Neuronal stem cell (in vitro differentiated cells): ENCODE measurements around the gene FMR1.

Experiments
- DNase-seq: peaks from one replicate; pipeline ENCODE4 v3.0.0-alpha.2; 2013; ENCODE audit warnings: low spot score
- H2AFZ ChIP-seq: one replicate; pipeline ENCODE4 v1.6.1; 2013; ENCODE audit warnings: mild to moderate bottlenecking, low read length, inconsistent platforms
- H2AK5ac ChIP-seq: 2 replicates; pipeline ENCODE4 v1.6.1; 2013; ENCODE audit warnings: low read depth, mild to moderate bottlenecking, inconsistent platforms, low read length, moderate library complexity, mixed read lengths
- H2BK120ac ChIP-seq: 2 replicates; pipeline ENCODE4 v1.6.1; 2013; ENCODE audit warnings: low read depth, mild to moderate bottlenecking, inconsistent platforms, low read length, moderate library complexity, mixed read lengths
- H2BK12ac ChIP-seq: one replicate; pipeline ENCODE4 v1.6.1; 2013; ENCODE audit warnings: low read length, inconsistent platforms
- H2BK15ac ChIP-seq: 2 replicates; pipeline ENCODE4 v1.6.1; 2013; ENCODE audit warnings: mild to moderate bottlenecking, low read length, inconsistent platforms, mixed read lengths
- H2BK5ac ChIP-seq: one replicate; pipeline ENCODE4 v1.6.1; 2013; ENCODE audit warnings: inconsistent platforms, mild to moderate bottlenecking, low read length, moderate library complexity
- H3K14ac ChIP-seq: one replicate; pipeline ENCODE4 v1.6.1; 2013; ENCODE audit warnings: low read length, inconsistent platforms
- H3K18ac ChIP-seq: 2 replicates; pipeline ENCODE4 v1.6.1; 2013; ENCODE audit warnings: low read length, inconsistent platforms
- H3K23ac ChIP-seq: 2 replicates; pipeline ENCODE4 v1.6.1; 2013; ENCODE audit warnings: low read depth, mild to moderate bottlenecking, mixed read lengths, low read length, inconsistent platforms; ENCODE audit not compliant: poor library complexity
- H3K27ac ChIP-seq: replicated peaks from 3 replicates; pipeline ENCODE4 v1.5.1; 2013; ENCODE audit warnings: low read length, inconsistent platforms
- H3K27me3 ChIP-seq, 3 experiments: 2 replicates each; pipeline ENCODE4 v1.6.1; 2013; ENCODE audit warnings: low read length in 3 of 3, mild to moderate bottlenecking in 2 of 3, inconsistent platforms in 1 of 3, low read depth in 1 of 3, mixed read lengths in 1 of 3, moderate library complexity in 1 of 3; ENCODE audit not compliant: control insufficient read depth in 3 of 3, insufficient read depth in 3 of 3
- H3K36me3 ChIP-seq, 2 donors: replicated peaks in 1 of 2; 2 replicates each; pipeline ENCODE4 v1.6.1; 2013; ENCODE audit warnings: low read length in 2 of 2; ENCODE audit not compliant: control insufficient read depth in 2 of 2, insufficient read depth in 2 of 2
- H3K4ac ChIP-seq: 2 replicates; pipeline ENCODE4 v1.6.1; 2013; ENCODE audit warnings: inconsistent platforms, mild to moderate bottlenecking, low read length, moderate library complexity
- H3K4me1 ChIP-seq, 2 donors: 1 replicate in 1 of 2; 2 replicates in 1 of 2; pipeline ENCODE4 v1.6.1; 2013; ENCODE audit warnings: low read length in 2 of 2, low read depth in 1 of 2; ENCODE audit not compliant: control insufficient read depth in 2 of 2, insufficient read depth in 1 of 2
- H3K4me2 ChIP-seq: one replicate; pipeline ENCODE4 v1.6.1; 2013; ENCODE audit warnings: mild to moderate bottlenecking, low read length, inconsistent platforms; ENCODE audit not compliant: insufficient read depth, poor library complexity, severe bottlenecking
- H3K4me3 ChIP-seq, 2 donors: 2 replicates each; pipeline ENCODE4 v1.5.1; 2013; ENCODE audit warnings: low read length in 2 of 2, mild to moderate bottlenecking in 2 of 2, inconsistent platforms in 1 of 2, moderate library complexity in 1 of 2
- H3K79me1 ChIP-seq: one replicate; pipeline ENCODE4 v1.6.1; 2013; ENCODE audit warnings: low read depth, mild to moderate bottlenecking, inconsistent platforms, low read length, moderate library complexity
- H3K9ac ChIP-seq: one replicate; pipeline ENCODE4 v1.6.1; 2013; ENCODE audit warnings: mild to moderate bottlenecking, low read depth, low read length, inconsistent platforms; ENCODE audit not compliant: poor library complexity
- H3K9me3 ChIP-seq, 2 donors: replicated peaks in 1 of 2; 2 replicates each; pipeline versions ENCODE3 to v1.6.1; 2013; ENCODE audit warnings: low read length in 2 of 2, mild to moderate bottlenecking in 2 of 2, inconsistent platforms in 1 of 2, low read depth in 1 of 2, mixed read lengths in 1 of 2, moderate library complexity in 1 of 2; ENCODE audit not compliant: control insufficient read depth in 2 of 2, insufficient read depth in 1 of 2
- H4K8ac ChIP-seq: one replicate; pipeline ENCODE4 v1.6.1; 2013; ENCODE audit warnings: low read depth, mild to moderate bottlenecking, inconsistent platforms, low read length, moderate library complexity
- H4K91ac ChIP-seq: one replicate; pipeline ENCODE4 v1.6.1; 2013; ENCODE audit warnings: low read length, low read depth, mild to moderate bottlenecking, inconsistent platforms; ENCODE audit not compliant: poor library complexity
- WGBS, 2 donors: extraction: QIAGEN DNeasy Blood & Tissue Kit; methylation state at CpG; one replicate each; pipeline ENCODE4 v1.1.7; 2013; ENCODE audit warnings: missing lambda C conversion rate in 2 of 2, mixed read lengths in 1 of 2; ENCODE audit not compliant: insufficient read length in 2 of 2, insufficient replicate concordance in 1 of 2; ENCODE audit errors: extremely low coverage in 2 of 2; 5-methylcytosine and 5-hydroxymethylcytosine counted together

FMR1 gene

DNA sequence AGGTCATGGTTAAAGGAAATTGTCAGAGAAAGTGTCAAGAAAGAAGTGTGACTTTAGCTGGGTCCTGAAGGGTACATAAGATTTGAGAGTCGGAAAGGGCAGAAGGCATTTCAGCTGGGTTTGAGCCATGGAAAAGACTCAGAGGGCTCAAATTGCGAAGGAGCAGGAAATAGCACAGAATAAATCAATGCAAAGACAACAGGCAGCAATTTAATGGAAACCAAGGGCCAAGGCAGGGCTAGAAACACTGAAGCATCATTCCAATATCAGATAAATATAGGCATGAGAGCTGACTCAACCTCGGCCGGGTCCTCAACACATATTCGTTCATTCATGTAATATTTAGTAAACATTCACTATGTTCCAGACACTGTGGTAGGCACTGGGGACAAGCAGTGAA lies 3.6 kb upstream of the FMR1 start:
- no peak overlapping the region for H4K91ac ChIP-seq
- no peak for DNase-seq
- no peaks in the 10 kb centered on the region for H3K9me3 ChIP-seq
- no peak overlapping the region for H3K14ac ChIP-seq
- no peak overlapping the region for H3K18ac ChIP-seq
- no peak overlapping the region for H3K27ac ChIP-seq
- H3K23ac ChIP-seq, result no peak overlapping the region
- no peak overlapping the region for H2BK5ac ChIP-seq
- H2BK120ac ChIP-seq, result no peak overlapping the region
- H3K27me3 ChIP-seq, result no peaks in the 10 kb centered on the region
- no peak overlapping the region for H3K9ac ChIP-seq
- no peak overlapping the region for H3K4me3 ChIP-seq
- H4K8ac ChIP-seq, result no peak overlapping the region
- H3K36me3 ChIP-seq, result no peaks in the 10 kb centered on the region
- no peaks in the 10 kb centered on the region for H3K79me1 ChIP-seq
- no peak overlapping the region for H3K4me2 ChIP-seq
- WGBS, 2 donors, result no CpG with 5 or more reads among the region's 5 CpGs
- no peak overlapping the region for H2BK15ac ChIP-seq
- H3K4me1 ChIP-seq, result peaks cover 0 to 3% of the 10 kb centered on the region in 2 donors
- H3K4ac ChIP-seq, result no peak overlapping the region
- H2AFZ ChIP-seq, result no peak overlapping the region
- H2AK5ac ChIP-seq, result no peak overlapping the region
- H2BK12ac ChIP-seq, result no peak overlapping the region

- H4K91ac ChIP-seq, result no peak overlapping the region
- no peak overlapping the region for H2AK5ac ChIP-seq
- H3K27me3 ChIP-seq, result no peaks in the 10 kb centered on the region
- no peak overlapping the region for H3K4me2 ChIP-seq
- H3K4me3 ChIP-seq, result no peak overlapping the region
- peaks cover 0 to 3% of the 10 kb centered on the region in 2 donors for H3K4me1 ChIP-seq
- no peak overlapping the region for H3K9ac ChIP-seq
- no peak overlapping the region for H3K23ac ChIP-seq
- H3K79me1 ChIP-seq, result no peaks in the 10 kb centered on the region
- H2BK120ac ChIP-seq, result no peak overlapping the region
- H2AFZ ChIP-seq, result no peak overlapping the region
- no peak overlapping the region for H3K27ac ChIP-seq
- no peak overlapping the region for H2BK5ac ChIP-seq
- no peak overlapping the region for H2BK12ac ChIP-seq
- DNase-seq, result no peak
- no CpG with 5 or more reads among the region's 9 CpGs for WGBS, 2 donors
- no peak overlapping the region for H4K8ac ChIP-seq
- no peak overlapping the region for H2BK15ac ChIP-seq
- no peaks in the 10 kb centered on the region for H3K9me3 ChIP-seq
- no peak overlapping the region for H3K14ac ChIP-seq
- H3K36me3 ChIP-seq, result no peaks in the 10 kb centered on the region
- H3K4ac ChIP-seq, result no peak overlapping the region
- no peak overlapping the region for H3K18ac ChIP-seq
Measured at GRCh38 chrX:147910607-147911006, 1.1 kb upstream of the FMR1 start.

GRCh38 chrX:147912093-147912801 lies 528 bp downstream of the FMR1 start:
- peak overlapping the region; percentile 20 for H3K18ac ChIP-seq
- DNase-seq, result peak; percentile 12

GRCh38 chrX:147913570-147913969 lies 1.9 kb downstream of the FMR1 start:
- Histone ChIP-seq H3K23ac (no peak overlapping the region), H3K4me1 (peaks cover 0 to 3% of the 10 kb centered on the region in 2 donors), H3K18ac (no peak overlapping the region), H4K8ac (no peak overlapping the region), H3K27ac (no peak overlapping the region), H3K4me3 (peak overlapping the region in 1 of 2 donors; percentile 69), H2AK5ac (no peak overlapping the region), H2BK5ac (no peak overlapping the region), H2BK15ac (no peak overlapping the region), H3K27me3 (no peaks in the 10 kb centered on the region), H3K79me1 (no peaks in the 10 kb centered on the region), H3K4ac (no peak overlapping the region), H3K9me3 (no peaks in the 10 kb centered on the region), H2AFZ (no peak overlapping the region), H2BK120ac (no peak overlapping the region), H3K9ac (no peak overlapping the region), H2BK12ac (no peak overlapping the region), H4K91ac (no peak overlapping the region), H3K14ac (no peak overlapping the region), H3K36me3 (peaks cover 0 to 9% of the 10 kb centered on the region in 2 donors), H3K4me2 (no peak overlapping the region)
- no CpG with 5 or more reads among the region's 6 CpGs for WGBS, 2 donors
- DNase-seq, result no peak

More at GRCh38 chrX:147912093-147912801, 528 bp downstream of the FMR1 start:
- H3K4ac ChIP-seq, result no peak overlapping the region
- no peaks in the 10 kb centered on the region for H3K79me1 ChIP-seq
- H2AFZ ChIP-seq, result peak overlapping the region; percentile 73
- H3K27me3 ChIP-seq, result no peaks in the 10 kb centered on the region
- H3K9ac ChIP-seq, result peak overlapping the region; percentile 81
- no CpG with 5 or more reads among the region's 58 CpGs for WGBS, 2 donors
- H3K4me2 ChIP-seq, result no peak overlapping the region
- no peak overlapping the region for H2BK120ac ChIP-seq
- no peak overlapping the region for H3K14ac ChIP-seq
- H3K4me3 ChIP-seq, result peak overlapping the region; percentile 69 to 96
- no peak overlapping the region for H4K91ac ChIP-seq
- H3K27ac ChIP-seq, result peak overlapping the region; percentile 90
- H2BK12ac ChIP-seq, result no peak overlapping the region
- no peak overlapping the region for H3K23ac ChIP-seq
- no peak overlapping the region for H4K8ac ChIP-seq
- H2BK15ac ChIP-seq, result no peak overlapping the region
- no peak overlapping the region for H2AK5ac ChIP-seq
- H3K4me1 ChIP-seq, result peaks cover 0 to 3% of the 10 kb centered on the region in 2 donors
- no peaks in the 10 kb centered on the region for H3K9me3 ChIP-seq
- peaks cover 0 to 4% of the 10 kb centered on the region in 2 donors for H3K36me3 ChIP-seq
- no peak overlapping the region for H2BK5ac ChIP-seq
